GM21737 (cell line): Measurements from ENCODE around the gene MAP2K6.

Experiments
- ATAC-seq: cut with Tn5 transposase; IDR thresholded peaks from one replicate; pipeline ENCODE4 v1.9.1; 2021; ENCODE audit warnings: mild to moderate bottlenecking, moderate library complexity; ENCODE audit not compliant: unreplicated experiment

MAP2K6 gene

GRCh38 chr17:69574257-69575197 is 160.0 kb downstream of the MAP2K6 start:
- ATAC-seq: no peak

- no peak for ATAC-seq
These were observed 160.9 kb downstream of the MAP2K6 start for GRCh38 chr17:69575346-69575761.

GRCh38 chr17:69577098-69577497 is 162.6 kb downstream of the MAP2K6 start:
- ATAC-seq: no peak

GRCh38 chr17:69578385-69578936 is 164.0 kb downstream of the MAP2K6 start:
- no peak for ATAC-seq

GRCh38 chr17:69579961-69580677 is 165.6 kb downstream of the MAP2K6 start:
- ATAC-seq: no peak

- peak; percentile 85 for ATAC-seq
These were observed 166.8 kb downstream of the MAP2K6 start for GRCh38 chr17:69581061-69581961.

GRCh38 chr17:69588316-69588715 is 173.8 kb downstream of the MAP2K6 start:
- no peak for ATAC-seq

- ATAC-seq: no peak
These were observed 174.3 kb downstream of the MAP2K6 start for GRCh38 chr17:69588827-69589239.

GRCh38 chr17:69590671-69591070 is 176.2 kb downstream of the MAP2K6 start:
- no peak for ATAC-seq

GRCh38 chr17:69592692-69593350 is 178.3 kb downstream of the MAP2K6 start:
- ATAC-seq: no peak

GRCh38 chr17:69593351-69593715 is 178.8 kb downstream of the MAP2K6 start:
- ATAC-seq: no peak

- no peak for ATAC-seq
These were observed 179.2 kb downstream of the MAP2K6 start for GRCh38 chr17:69593716-69594115.

- ATAC-seq: no peak
These were observed 180.1 kb downstream of the MAP2K6 start for GRCh38 chr17:69594641-69595040.

GRCh38 chr17:69596141-69596540 is 181.6 kb downstream of the MAP2K6 start:
- ATAC-seq: no peak

GRCh38 chr17:69597898-69598692 is 183.6 kb downstream of the MAP2K6 start:
- no peak for ATAC-seq

- no peak for ATAC-seq
These were observed 188.5 kb downstream of the MAP2K6 start for GRCh38 chr17:69602972-69603371.
